Uterus (tissue), 4 donors: Measurements from ENCODE around the gene OTUD4. TPM values are rescaled to one million over a fixed set of nuclear protein-coding genes. Genes with fewer than 3 reads are reported as not detected.

ENCODE experiments used
- DNase-seq, 2 donors: peaks; one replicate each; pipeline ENCODE4 v3.0.0-alpha.2; 2019 to 2020
- H3K27ac ChIP-seq, 2 donors: fragments of 200-600 bp; sonication (generic); 1 replicate in 1 of 2; 2 replicates in 1 of 2; pipeline ENCODE4 v1.5.1; 2016 to 2018
- H3K27me3 ChIP-seq, 2 donors: fragments of 200-600 bp; sonication (generic); one replicate each; pipeline ENCODE4 v1.5.1; 2018 to 2019; ENCODE audit warnings: control low read depth in 1 of 2
- H3K36me3 ChIP-seq, 2 donors: fragments of 200-600 bp; sonication (generic); one replicate each; pipeline ENCODE4 v1.5.1; 2019; ENCODE audit warnings: control low read depth in 1 of 2
- H3K4me1 ChIP-seq, 2 donors: fragments of 200-600 bp; sonication (generic); one replicate each; pipeline ENCODE4 v1.5.1; 2018 to 2019; ENCODE audit warnings: control low read depth in 1 of 2
- H3K4me3 ChIP-seq, 2 donors: fragments of 200-600 bp; sonication (generic); 1 replicate in 1 of 2; 2 replicates in 1 of 2; pipeline ENCODE4 v1.5.1; 2018 to 2019; ENCODE audit warnings: mild to moderate bottlenecking in 1 of 2
- H3K9me3 ChIP-seq, 2 donors: fragments of 200-600 bp; sonication (generic); one replicate each; pipeline ENCODE4 v1.5.1; 2019; ENCODE audit warnings: control low read depth in 1 of 2
- CTCF ChIP-seq, 4 experiments: fragments of 200-600 bp in 2 of 4; fragments of 450-650 bp in 2 of 4; sonication (generic) in 2 of 4; IDR thresholded peaks; one replicate each; pipeline ENCODE4 v1.5.1; 2016 to 2019; ENCODE audit warnings: antibody characterized with exemption in 4 of 4, mild to moderate bottlenecking in 2 of 4, moderate library complexity in 1 of 4
- POLR2A ChIP-seq, 2 donors: fragments of 450-650 bp; IDR thresholded peaks; one replicate each; pipeline ENCODE4 v1.6.1; 2016; ENCODE audit warnings: antibody characterized with exemption in 2 of 2, mild to moderate bottlenecking in 1 of 2, moderate library complexity in 1 of 2
- intact Hi-C: fragments of 100-400 bp; cut with DNase I; formaldehyde crosslinking; loops from one replicate; pipeline ENCODE4 v1.15.1; 2023; ENCODE audit warnings: low total_unique reads
- total RNA-seq, 4 donors: library from RNA; depleted of rRNA in 3 of 4; stranded (reverse); fragments of >200 nt in 3 of 4; gene quantifications; one replicate each; pipeline versions ENCODE4 v1.1.0 to v1.2.4, GENCODE V29; 2014 to 2023
- donor health status: DM: yes; HTN: yes; CAD: no.

OTUD4 gene
- total RNA-seq, 4 donors from 2014 or later: 12.3 to 59.5 (median 31.9) TPM

- TF ChIP-seq POLR2A (IDR thresholded peaks at IDR 0.05): no peak
- peaks cover 0 to 4% of the 10 kb centered on the region in 2 donors for H3K4me1 ChIP-seq
- H3K27ac ChIP-seq: no peak overlapping the region
- H3K4me3 ChIP-seq: no peak overlapping the region
- no peaks in the 10 kb centered on the region for H3K27me3 ChIP-seq
- H3K9me3 ChIP-seq: no peaks in the 10 kb centered on the region
- H3K36me3 ChIP-seq: no peaks in the 10 kb centered on the region
- DNase-seq: no peak
- intact Hi-C loops: no loop called here
Observed at GRCh38 chr4:145132511-145133098, 47.8 kb downstream of the OTUD4 start.

- Histone ChIP-seq H3K36me3 (no peaks in the 10 kb centered on the region), H3K27me3 (no peaks in the 10 kb centered on the region), H3K27ac (peak overlapping the region in 1 of 2 donors; percentile 46), H3K4me3 (no peak overlapping the region), H3K4me1 (peaks cover 0 to 4% of the 10 kb centered on the region in 2 donors), H3K9me3 (no peaks in the 10 kb centered on the region)
- TF ChIP-seq POLR2A (IDR thresholded peaks at IDR 0.05) (no peak), CTCF (IDR thresholded peaks at IDR 0.05) (no peak)
- intact Hi-C loops: no loop called here
- no peak for DNase-seq
Observed at GRCh38 chr4:145131848-145132247, 48.5 kb downstream of the OTUD4 start.

GRCh38 chr4:145130788-145131399, 49.5 kb downstream of the OTUD4 start:
- Histone ChIP-seq H3K36me3 (no peaks in the 10 kb centered on the region), H3K27me3 (no peaks in the 10 kb centered on the region), H3K4me3 (no peak overlapping the region), H3K27ac (peak overlapping the region; percentile 26 to 46), H3K4me1 (peaks cover 0 to 4% of the 10 kb centered on the region in 2 donors), H3K9me3 (no peaks in the 10 kb centered on the region)
- intact Hi-C loops: no loop called here
- DNase-seq: no peak
- TF ChIP-seq CTCF (IDR thresholded peaks at IDR 0.05) (no peak), POLR2A (IDR thresholded peaks at IDR 0.05) (no peak)

DNA sequence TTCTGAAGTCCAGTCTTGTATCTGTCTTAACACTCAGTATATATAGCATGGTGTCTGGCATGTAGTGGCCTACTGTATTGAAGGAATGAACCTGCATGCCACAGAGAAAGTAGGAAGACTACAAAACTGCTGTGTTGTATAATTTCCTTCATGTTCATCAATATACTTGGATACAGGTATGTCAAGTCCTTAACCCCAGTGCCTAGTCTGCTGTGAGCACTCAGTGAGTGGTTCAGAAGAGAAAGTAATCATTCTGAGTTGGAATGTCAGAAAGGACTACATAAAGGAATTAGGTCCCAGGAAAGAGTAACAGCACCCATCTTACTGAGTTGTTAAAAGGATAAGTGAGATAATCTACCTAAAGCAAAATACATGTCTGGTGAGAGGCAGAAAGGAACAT, 50.3 kb downstream of the OTUD4 start:
- no peaks in the 10 kb centered on the region for H3K27me3 ChIP-seq
- H3K27ac ChIP-seq: peak overlapping the region in 1 of 2 donors; percentile 46
- no peaks in the 10 kb centered on the region for H3K9me3 ChIP-seq
- H3K4me1 ChIP-seq: peaks cover 0 to 4% of the 10 kb centered on the region in 2 donors
- DNase-seq: no peak
- no peak for TF ChIP-seq CTCF (IDR thresholded peaks at IDR 0.05)
- no peak for TF ChIP-seq POLR2A (IDR thresholded peaks at IDR 0.05)
- no peaks in the 10 kb centered on the region for H3K36me3 ChIP-seq
- intact Hi-C loops: no loop called here
- H3K4me3 ChIP-seq: no peak overlapping the region

- no peaks in the 10 kb centered on the region for H3K9me3 ChIP-seq
- no peaks in the 10 kb centered on the region for H3K27me3 ChIP-seq
- H3K4me3 ChIP-seq: no peak overlapping the region
- intact Hi-C loops: no loop called here
- H3K36me3 ChIP-seq: no peaks in the 10 kb centered on the region
- H3K27ac ChIP-seq: no peak overlapping the region
- H3K4me1 ChIP-seq: no peaks in the 10 kb centered on the region
- TF ChIP-seq POLR2A (IDR thresholded peaks at IDR 0.05) (no peak), CTCF (IDR thresholded peaks at IDR 0.05) (no peak)
- no peak for DNase-seq
Observed at GRCh38 chr4:145125396-145125795, 55.0 kb downstream of the OTUD4 start.
